Progenitor cell of endocrine pancreas (in vitro differentiated cells): ENCODE data around the gene MIX23. TPM values are rescaled to one million over a fixed set of nuclear protein-coding genes. Genes with fewer than 3 reads are reported as not detected.

Source experiments
- DNase-seq: peaks from one replicate; pipeline ENCODE4 v3.0.0; 2021; ENCODE audit warnings: low spot score; ENCODE audit not compliant: unreplicated experiment
- H3K27ac Mint-ChIP-seq: 2 replicates; pipeline ENCODE4 v1.8.0; 2021; ENCODE audit warnings: mild to moderate bottlenecking, moderate library complexity, mixed read lengths
- H3K27me3 Mint-ChIP-seq: 2 replicates; pipeline ENCODE4 v1.8.0; 2021; ENCODE audit warnings: mixed read lengths
- H3K36me3 Mint-ChIP-seq: 2 replicates; pipeline ENCODE4 v1.8.0; 2022; ENCODE audit warnings: mixed read lengths; ENCODE audit not compliant: insufficient read depth
- H3K4me1 Mint-ChIP-seq: 2 replicates; pipeline ENCODE4 v1.8.0; 2021; ENCODE audit warnings: low read depth, mixed read lengths
- H3K4me3 Mint-ChIP-seq: 2 replicates; pipeline ENCODE4 v1.8.0; 2021; ENCODE audit warnings: low read depth, mild to moderate bottlenecking, moderate library complexity, mixed read lengths
- H3K9me3 Mint-ChIP-seq: 2 replicates; pipeline ENCODE4 v1.8.0; 2021; ENCODE audit warnings: low read depth, mixed read lengths
- total RNA-seq: library from RNA; stranded (reverse); gene quantifications from 2 replicates; pipeline ENCODE4 v1.2.1, GENCODE V29; 2021
- TF ChIP-seq, protein P1 (sequence below): fragments of 200-600 bp; sonication (generic); IDR thresholded peaks from one replicate; pipeline ENCODE4 v1.5.0; 2021; ENCODE audit warnings: antibody characterized with exemption, mild to moderate bottlenecking; ENCODE audit not compliant: unreplicated experiment

Gene MIX23
- total RNA-seq, 1 donor from 2014 or later = 53.5 TPM

DNA sequence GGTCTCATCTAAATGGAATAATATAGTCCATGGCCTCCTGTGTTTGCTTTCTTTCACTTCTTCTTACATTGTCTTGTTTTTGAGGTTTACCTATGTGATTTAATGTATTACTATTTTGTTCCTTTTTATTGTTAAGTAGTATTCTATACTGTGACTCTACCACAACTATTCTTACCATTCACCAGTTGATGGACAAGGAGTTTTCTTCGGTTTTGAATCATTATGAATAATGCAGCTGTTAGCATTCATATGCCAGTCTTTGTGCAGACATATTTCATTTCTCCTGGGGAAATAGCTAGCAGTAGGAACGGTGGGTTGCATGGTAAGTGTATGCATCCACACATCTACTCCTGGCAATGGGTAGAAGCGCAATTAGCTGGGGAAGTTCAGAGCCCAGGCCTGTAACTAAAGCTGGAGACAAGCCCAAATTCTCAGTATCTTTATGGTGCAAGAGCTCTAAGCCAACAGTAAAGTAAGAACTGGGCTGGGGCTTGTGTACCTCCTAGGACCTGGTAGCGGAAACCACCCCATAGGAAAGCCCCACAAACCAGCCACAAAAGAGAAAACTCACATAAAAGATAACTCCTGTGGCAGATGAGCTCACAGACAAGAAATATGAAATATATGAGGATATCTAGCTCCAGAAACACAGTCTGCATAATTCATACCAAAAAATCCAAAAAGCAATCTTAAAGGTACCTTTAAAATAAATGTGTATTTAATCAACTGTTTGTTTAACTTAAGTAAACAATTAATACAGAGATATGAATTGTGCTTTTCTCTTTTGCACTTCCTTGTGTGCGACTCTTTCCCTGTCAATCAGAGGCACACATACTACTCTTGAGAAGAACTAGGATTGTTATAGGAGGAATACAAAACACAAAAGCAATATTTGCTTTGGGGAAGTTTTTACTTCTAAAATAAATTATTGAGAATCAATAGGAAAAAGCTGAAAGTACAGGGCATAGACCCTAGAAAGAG, 60.6 kb downstream of the MIX23 start:
- TF ChIP-seq, protein P1, sequence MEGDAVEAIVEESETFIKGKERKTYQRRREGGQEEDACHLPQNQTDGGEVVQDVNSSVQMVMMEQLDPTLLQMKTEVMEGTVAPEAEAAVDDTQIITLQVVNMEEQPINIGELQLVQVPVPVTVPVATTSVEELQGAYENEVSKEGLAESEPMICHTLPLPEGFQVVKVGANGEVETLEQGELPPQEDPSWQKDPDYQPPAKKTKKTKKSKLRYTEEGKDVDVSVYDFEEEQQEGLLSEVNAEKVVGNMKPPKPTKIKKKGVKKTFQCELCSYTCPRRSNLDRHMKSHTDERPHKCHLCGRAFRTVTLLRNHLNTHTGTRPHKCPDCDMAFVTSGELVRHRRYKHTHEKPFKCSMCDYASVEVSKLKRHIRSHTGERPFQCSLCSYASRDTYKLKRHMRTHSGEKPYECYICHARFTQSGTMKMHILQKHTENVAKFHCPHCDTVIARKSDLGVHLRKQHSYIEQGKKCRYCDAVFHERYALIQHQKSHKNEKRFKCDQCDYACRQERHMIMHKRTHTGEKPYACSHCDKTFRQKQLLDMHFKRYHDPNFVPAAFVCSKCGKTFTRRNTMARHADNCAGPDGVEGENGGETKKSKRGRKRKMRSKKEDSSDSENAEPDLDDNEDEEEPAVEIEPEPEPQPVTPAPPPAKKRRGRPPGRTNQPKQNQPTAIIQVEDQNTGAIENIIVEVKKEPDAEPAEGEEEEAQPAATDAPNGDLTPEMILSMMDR = no peak
- no peak for DNase-seq
- H3K27ac Mint-ChIP-seq = no peak overlapping the region
- no peaks in the 10 kb centered on the region for H3K4me1 Mint-ChIP-seq
- H3K36me3 Mint-ChIP-seq = peaks cover 1% of the 10 kb centered on the region
- peaks cover 9% of the 10 kb centered on the region for H3K9me3 Mint-ChIP-seq
- H3K4me3 Mint-ChIP-seq = no peak overlapping the region
- no peaks in the 10 kb centered on the region for H3K27me3 Mint-ChIP-seq

DNA sequence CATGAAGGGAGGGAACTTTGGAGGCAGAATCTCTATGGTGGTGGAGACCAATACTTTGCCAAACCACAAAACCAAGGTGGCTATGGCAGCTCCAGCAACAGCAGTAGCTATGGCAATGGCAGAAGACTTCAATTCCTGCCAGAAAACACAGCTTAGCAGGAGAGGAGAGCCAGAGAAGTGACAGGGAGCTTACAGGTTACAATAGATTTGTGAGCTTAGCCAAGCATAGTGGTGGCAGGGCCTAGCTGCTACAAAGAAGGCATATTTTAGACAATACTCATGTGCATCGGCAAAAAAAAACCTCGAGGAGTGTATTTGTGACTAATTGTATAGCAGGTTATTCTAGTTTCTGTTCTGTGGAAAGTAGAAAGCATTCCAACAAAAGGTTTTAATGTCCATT, 64.4 kb downstream of the MIX23 start:
- Mint-ChIP-seq H3K27ac (no peak overlapping the region), H3K9me3 (peaks cover 9% of the 10 kb centered on the region), H3K4me1 (no peaks in the 10 kb centered on the region), H3K36me3 (peaks cover 1% of the 10 kb centered on the region), H3K27me3 (no peaks in the 10 kb centered on the region), H3K4me3 (no peak overlapping the region)
- DNase-seq = no peak
- TF ChIP-seq, protein P1 = no peak

DNA sequence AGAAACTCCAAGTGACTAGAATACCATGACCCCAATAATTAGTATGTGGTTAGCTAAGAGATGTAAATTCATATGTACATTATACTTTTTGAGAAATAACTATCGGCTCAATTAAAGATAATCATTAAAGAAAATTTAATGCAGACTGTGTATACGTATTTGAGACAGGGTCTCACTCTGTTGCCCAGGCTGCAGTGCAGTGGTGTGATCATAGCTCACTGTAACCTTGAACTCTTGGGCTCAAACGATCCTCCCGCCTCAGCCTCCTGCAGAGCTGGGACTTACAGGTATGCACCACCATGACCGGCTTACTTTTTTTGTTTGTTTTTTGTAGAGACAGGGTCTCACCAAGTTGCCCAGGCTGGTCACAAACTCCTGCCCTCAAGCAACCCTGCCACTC, 66.7 kb downstream of the MIX23 start:
- DNase-seq = no peak
- H3K4me3 Mint-ChIP-seq = no peak overlapping the region
- no peak overlapping the region for H3K27ac Mint-ChIP-seq
- H3K36me3 Mint-ChIP-seq = peaks cover 1% of the 10 kb centered on the region
- H3K4me1 Mint-ChIP-seq = no peaks in the 10 kb centered on the region
- H3K9me3 Mint-ChIP-seq = peaks cover 9% of the 10 kb centered on the region
- TF ChIP-seq, protein P1 = no peak
- peaks cover 4% of the 10 kb centered on the region for H3K27me3 Mint-ChIP-seq

DNA sequence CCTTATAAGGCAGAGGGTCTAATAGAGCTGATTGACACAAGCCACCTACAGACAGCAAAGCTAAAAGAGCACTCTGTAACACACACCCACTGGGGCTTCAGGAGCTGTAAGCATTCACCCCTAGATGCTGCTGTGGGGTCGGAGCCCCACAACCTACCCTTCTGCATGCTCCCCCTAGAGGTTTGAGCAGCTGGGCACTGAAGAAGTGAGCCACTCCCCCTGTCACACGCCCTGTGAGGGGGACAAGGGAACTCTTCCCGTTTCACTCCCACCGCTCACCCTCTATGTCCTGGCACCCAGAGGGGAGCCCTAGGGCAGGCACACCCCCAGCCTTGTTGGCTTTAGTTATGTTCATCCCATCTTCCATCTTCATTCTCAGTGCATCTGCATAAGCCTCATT, 67.4 kb downstream of the MIX23 start:
- no peak overlapping the region for H3K4me3 Mint-ChIP-seq
- no peak for DNase-seq
- H3K27ac Mint-ChIP-seq = no peak overlapping the region
- H3K4me1 Mint-ChIP-seq = peaks cover 1% of the 10 kb centered on the region
- peaks cover 9% of the 10 kb centered on the region for H3K9me3 Mint-ChIP-seq
- TF ChIP-seq, protein P1 = no peak
- H3K27me3 Mint-ChIP-seq = peaks cover 4% of the 10 kb centered on the region
- H3K36me3 Mint-ChIP-seq = peaks cover 1% of the 10 kb centered on the region

DNA sequence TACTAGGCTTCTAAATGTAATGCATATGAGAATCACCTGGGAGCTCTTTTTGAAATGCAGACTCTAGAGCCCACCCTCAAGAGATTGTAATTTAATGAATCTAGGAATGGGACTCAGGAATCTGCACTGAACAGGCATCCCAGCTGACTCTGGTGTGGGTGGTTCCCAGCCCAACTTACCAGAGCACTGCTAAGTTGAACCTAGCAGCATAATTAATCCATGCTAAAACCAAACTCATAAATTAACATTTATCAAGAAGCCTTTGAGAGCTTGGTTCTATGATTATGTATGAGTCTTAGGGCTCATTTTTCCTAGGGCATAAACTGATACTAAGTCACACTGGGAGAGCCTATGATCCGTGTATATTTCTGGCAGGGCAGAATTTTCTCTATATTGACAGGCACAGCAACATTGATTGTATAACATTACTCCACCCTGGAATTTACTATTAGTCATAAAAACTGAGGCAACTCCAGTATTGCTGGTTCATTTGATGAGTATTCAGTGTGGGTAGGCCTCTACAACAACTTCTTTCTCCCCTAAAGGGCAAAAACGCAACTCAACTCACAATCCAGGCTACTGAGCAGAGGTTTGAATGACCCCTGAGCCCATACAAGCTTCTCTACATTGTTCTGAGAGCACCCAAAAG, 68.7 kb downstream of the MIX23 start:
- Mint-ChIP-seq H3K4me1 (peaks cover 3% of the 10 kb centered on the region), H3K27me3 (peaks cover 4% of the 10 kb centered on the region), H3K9me3 (peaks cover 5% of the 10 kb centered on the region), H3K36me3 (no peaks in the 10 kb centered on the region), H3K27ac (no peak overlapping the region), H3K4me3 (no peak overlapping the region)
- DNase-seq = no peak
- TF ChIP-seq, protein P1 = no peak
